ENCODE data around the gene SLC4A7.
"Not testable (repeated sequence)": the region's sequence is repeated elsewhere in the genome, so short reads cannot be mapped to it uniquely, and the experiment has no call there.

The SLC4A7 gene

DNA sequence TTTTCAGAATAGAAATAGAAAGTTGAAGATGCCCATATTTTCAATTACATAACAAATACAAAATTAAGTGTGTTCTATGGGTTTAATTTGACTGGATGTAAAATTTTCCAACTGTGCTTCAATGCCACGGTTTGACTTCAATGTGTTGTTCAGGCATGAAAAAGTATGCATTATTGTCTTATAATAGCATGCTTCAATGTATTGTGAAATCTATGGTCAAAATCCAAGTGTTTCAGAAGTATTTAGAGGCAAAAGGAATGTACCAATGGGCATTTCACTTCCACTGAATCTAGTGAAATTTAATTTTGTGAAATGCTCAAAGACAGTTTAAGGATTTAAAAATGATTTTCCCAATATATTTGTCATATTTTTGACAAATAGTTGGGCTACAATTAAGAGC, 131.0 kb downstream of the SLC4A7 start:
- Mint-ChIP-seq H3K36me3 (ENCODE audit: low read depth) (no peaks in the 10 kb centered on the region), H3K4me3 (no peak overlapping the region), H3K9me3 (no peaks in the 10 kb centered on the region), H3K27me3 (no peaks in the 10 kb centered on the region), H3K4me1 (ENCODE audit: low read depth) (no peaks in the 10 kb centered on the region), H3K27ac (no peak overlapping the region)
- intact Hi-C loops (cut with micrococcal nuclease), result no loop called here

DNA sequence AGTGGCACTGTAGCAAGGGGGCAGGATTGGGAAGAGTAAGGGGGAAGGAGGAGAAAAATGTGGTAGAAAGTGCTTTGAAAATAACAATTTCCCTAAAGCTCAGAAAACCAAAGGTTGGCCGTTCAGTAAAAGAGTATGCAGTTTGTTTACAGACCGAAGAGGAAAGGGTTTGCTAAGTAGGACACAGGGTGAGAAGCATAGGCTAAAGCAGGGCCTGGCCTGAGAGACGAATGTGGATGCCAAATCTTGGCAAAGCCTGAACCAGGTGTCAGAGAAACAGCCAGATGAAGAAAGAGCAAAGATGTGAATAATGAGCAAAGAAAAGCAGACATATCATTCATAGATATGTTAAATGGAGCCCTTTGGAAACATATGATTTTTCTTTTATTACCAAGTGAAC, 132.1 kb downstream of the SLC4A7 start:
- no peak overlapping the region for H3K4me3 Mint-ChIP-seq
- no peak overlapping the region for H3K27ac Mint-ChIP-seq
- no peaks in the 10 kb centered on the region for H3K4me1 Mint-ChIP-seq (ENCODE audit: low read depth)
- H3K9me3 Mint-ChIP-seq, result no peaks in the 10 kb centered on the region
- intact Hi-C loops (cut with micrococcal nuclease), result no loop called here
- no peaks in the 10 kb centered on the region for H3K36me3 Mint-ChIP-seq (ENCODE audit: low read depth)
- H3K27me3 Mint-ChIP-seq, result no peaks in the 10 kb centered on the region

DNA sequence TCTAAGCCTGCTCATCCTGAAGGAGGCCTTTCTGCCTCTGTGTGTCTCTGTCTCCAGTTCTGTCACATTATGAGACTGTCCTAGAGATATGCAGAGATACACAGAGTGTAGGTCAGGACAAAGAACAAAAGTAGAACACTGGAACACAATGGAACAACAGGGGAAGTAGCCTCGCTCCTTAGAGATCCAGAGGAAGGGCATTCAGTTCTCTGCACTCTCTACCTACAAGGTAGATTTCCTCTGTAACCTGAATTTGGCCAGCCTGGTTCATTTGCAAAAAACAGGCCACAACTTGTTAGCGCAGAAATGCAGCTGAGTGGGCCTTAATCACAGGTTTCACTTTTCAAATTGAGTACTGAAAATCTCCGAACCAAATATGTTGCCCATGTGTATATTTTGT, 134.4 kb downstream of the SLC4A7 start:
- Mint-ChIP-seq H3K4me1 (ENCODE audit: low read depth) (no peaks in the 10 kb centered on the region), H3K27ac (no peak overlapping the region), H3K27me3 (no peaks in the 10 kb centered on the region), H3K9me3 (no peaks in the 10 kb centered on the region), H3K36me3 (ENCODE audit: low read depth) (no peaks in the 10 kb centered on the region), H3K4me3 (no peak overlapping the region)
- intact Hi-C loops (cut with micrococcal nuclease), result no loop called here

DNA sequence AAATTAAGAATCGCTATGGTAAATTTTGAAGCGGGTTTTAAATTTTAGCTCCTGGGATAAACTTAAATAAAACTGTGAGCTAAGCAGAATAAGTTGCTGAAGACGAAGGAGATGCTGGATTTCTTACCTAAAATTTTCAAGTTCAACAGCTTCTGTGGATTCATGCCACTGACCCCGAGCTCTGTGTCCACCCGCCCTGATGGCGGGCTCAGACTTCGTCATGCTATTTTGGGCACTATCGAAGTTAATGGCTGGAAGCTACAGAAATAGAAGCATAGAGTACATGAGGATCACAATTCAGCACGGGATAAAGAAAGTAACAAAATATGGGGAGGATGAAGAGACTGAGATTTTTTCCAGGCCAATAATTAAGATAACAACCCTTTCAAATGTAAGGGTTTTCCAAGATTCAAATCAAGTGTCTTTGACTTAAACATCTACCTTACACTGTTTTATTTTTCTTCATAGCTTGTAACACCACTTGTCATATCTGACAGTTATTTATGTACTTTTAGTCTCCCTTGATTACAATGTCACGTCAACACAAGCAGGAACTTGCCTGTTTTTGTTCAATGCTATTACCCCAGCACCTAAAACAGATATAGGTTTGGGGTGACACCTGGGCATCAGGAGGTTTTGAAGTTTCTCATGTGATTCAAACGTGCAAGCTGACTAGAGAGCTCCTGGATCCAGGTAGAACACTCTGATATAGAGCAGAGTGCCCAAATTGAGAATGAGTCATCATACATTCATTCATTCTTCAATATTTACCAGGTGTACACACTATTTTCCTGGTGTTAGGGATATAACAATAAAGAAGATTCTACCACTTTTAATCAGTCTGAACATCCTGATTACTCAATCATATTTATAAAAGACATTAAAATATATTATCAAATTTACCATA, 138.0 kb downstream of the SLC4A7 start:
- intact Hi-C loops (cut with micrococcal nuclease), result no loop called here
- Mint-ChIP-seq H3K9me3 (no peaks in the 10 kb centered on the region), H3K27ac (no peak overlapping the region), H3K4me1 (ENCODE audit: low read depth) (no peaks in the 10 kb centered on the region), H3K4me3 (no peak overlapping the region), H3K36me3 (ENCODE audit: low read depth) (no peaks in the 10 kb centered on the region), H3K27me3 (no peaks in the 10 kb centered on the region)

DNA sequence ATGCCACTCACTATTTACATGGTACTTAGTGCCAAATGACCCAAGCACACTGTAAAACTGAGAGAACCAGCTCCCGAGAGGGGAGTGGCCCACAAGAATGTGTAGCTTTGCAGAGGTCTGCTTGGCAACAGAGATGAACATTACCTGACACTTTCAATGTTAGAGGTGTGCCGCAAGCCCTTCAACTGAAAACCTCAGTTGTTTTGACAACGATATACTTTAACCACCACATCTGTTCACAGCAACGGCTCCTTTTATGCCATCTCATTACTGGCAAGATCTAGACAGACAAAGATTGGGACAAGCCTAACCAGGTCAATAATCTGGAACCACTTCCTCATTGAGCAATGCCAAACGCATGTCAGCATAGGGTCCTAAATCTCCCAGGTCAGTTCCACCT, 138.7 kb downstream of the SLC4A7 start:
- H3K27ac Mint-ChIP-seq, result no peak overlapping the region
- H3K4me3 Mint-ChIP-seq, result no peak overlapping the region
- no peaks in the 10 kb centered on the region for H3K4me1 Mint-ChIP-seq (ENCODE audit: low read depth)
- no peaks in the 10 kb centered on the region for H3K36me3 Mint-ChIP-seq (ENCODE audit: low read depth)
- H3K9me3 Mint-ChIP-seq, result no peaks in the 10 kb centered on the region
- intact Hi-C loops (cut with micrococcal nuclease), result no loop called here
- no peaks in the 10 kb centered on the region for H3K27me3 Mint-ChIP-seq

DNA sequence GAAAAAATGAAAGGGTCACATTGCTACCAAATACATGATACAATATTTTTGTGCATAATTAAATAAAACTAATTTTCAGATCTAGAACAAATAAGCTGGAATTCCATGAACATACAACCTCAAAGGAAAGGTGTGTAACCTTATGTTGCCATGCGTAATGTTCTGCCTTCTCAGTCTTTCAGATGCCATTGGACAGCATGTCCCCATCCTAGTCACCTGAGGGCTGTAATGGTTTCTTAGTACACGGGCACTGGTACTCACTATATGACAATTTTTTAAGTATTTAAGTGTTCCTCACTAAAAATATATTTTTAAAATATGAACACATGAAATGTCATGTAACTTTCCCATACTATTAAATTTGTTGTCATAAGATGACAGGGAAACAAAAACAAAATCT, 139.1 kb downstream of the SLC4A7 start:
- no peak overlapping the region for H3K27ac Mint-ChIP-seq
- H3K4me1 Mint-ChIP-seq (ENCODE audit: low read depth), result no peaks in the 10 kb centered on the region
- no peak overlapping the region for H3K4me3 Mint-ChIP-seq

DNA sequence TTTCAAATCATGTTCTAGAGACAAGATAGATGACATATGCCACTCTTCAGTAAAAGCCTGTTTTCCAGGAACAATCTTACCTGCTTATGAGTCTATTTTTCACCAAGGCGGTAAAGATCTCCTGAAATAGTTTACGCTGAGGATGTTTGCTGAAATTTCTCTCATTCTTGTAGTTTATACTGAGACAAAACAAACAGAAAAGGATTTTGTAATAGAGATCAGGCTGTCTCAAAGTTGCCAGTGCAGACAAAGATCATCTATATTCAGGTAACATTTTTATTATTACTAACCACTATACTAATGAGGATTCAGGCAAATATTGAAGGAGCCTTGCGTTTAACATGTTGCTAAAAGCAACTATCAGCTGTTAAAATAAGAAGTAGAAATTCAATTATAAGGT, 140.0 kb downstream of the SLC4A7 start:
- Mint-ChIP-seq H3K27me3 (no peaks in the 10 kb centered on the region), H3K9me3 (no peaks in the 10 kb centered on the region), H3K4me1 (ENCODE audit: low read depth) (no peaks in the 10 kb centered on the region), H3K27ac (no peak overlapping the region), H3K36me3 (ENCODE audit: low read depth) (no peaks in the 10 kb centered on the region), H3K4me3 (no peak overlapping the region)
- intact Hi-C loops (cut with micrococcal nuclease), result no loop called here

More for the DNA sequence above, 139.1 kb downstream of the SLC4A7 start:
- Mint-ChIP-seq H3K36me3 (ENCODE audit: low read depth) (no peaks in the 10 kb centered on the region), H3K9me3 (no peaks in the 10 kb centered on the region), H3K27me3 (no peaks in the 10 kb centered on the region)
- intact Hi-C loops (cut with micrococcal nuclease), result no loop called here

DNA sequence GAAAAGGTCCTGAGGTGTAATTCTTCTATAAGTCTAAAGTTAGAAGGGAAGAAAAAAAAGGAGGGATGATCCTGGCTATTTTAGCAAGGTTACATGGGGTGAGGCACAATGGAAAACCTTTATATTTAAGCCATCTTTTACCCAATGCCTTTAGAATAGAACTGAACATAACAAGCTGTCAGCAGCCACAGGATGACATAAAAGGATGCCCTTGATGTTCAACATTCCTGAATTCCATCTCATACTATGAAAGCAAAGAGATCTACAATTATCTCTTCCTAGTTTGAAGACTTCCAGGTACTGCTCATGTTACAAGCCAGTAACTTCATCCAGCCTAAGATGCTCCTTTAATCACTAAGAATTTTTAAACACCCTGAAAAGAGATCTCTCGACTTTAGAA, 141.9 kb downstream of the SLC4A7 start:
- no peaks in the 10 kb centered on the region for H3K27me3 Mint-ChIP-seq
- H3K36me3 Mint-ChIP-seq (ENCODE audit: low read depth), result no peaks in the 10 kb centered on the region
- no peak overlapping the region for H3K27ac Mint-ChIP-seq
- intact Hi-C loops (cut with micrococcal nuclease), result no loop called here
- no peaks in the 10 kb centered on the region for H3K4me1 Mint-ChIP-seq (ENCODE audit: low read depth)
- H3K9me3 Mint-ChIP-seq, result no peaks in the 10 kb centered on the region
- H3K4me3 Mint-ChIP-seq, result no peak overlapping the region

DNA sequence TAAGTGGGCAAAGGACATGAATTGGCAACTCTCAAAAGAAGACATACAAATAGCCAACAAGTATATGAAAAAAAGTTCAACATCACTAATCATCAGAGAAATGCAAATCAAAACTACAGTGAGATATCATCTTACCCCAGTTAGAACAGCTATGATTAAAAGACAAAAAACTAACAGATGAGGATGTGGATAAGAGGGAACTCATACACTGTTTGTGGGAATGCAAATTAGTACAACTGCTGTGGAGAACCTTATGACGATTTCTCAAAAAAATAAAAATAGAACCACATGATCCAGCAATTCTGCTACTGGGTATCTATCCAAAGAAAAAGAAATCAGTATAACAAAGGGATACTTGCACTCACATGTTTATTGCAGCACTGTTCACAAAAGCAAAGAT, 143.7 kb downstream of the SLC4A7 start:
- Mint-ChIP-seq H3K9me3 (no peaks in the 10 kb centered on the region), H3K36me3 (ENCODE audit: low read depth) (no peaks in the 10 kb centered on the region), H3K27me3 (no peaks in the 10 kb centered on the region), H3K4me3 (no peak overlapping the region), H3K27ac (no peak overlapping the region), H3K4me1 (ENCODE audit: low read depth) (no peaks in the 10 kb centered on the region)
- intact Hi-C loops (cut with micrococcal nuclease), result no loop called here

DNA sequence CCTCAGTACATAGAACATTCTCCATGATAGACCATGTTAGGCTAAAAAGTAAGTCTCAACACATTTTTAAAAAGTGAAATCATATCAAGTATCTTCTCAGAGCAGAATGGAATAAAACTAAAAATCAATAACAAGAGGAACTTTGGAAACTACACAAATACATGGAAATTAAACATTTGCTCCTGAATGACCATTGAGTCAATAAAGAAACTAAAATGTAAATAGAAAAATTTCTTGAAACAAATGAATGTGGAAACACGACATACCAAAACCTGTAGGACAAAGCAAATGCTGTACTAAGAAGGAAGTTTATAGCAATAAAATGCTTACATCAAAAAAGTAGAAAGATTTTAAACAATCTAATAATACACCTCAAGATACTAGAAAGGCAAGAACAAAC, 148.6 kb downstream of the SLC4A7 start:
- no peaks in the 10 kb centered on the region for H3K4me1 Mint-ChIP-seq (ENCODE audit: low read depth)
- H3K4me3 Mint-ChIP-seq, result no peak overlapping the region
- H3K9me3 Mint-ChIP-seq, result no peaks in the 10 kb centered on the region
- no peaks in the 10 kb centered on the region for H3K27me3 Mint-ChIP-seq
- no peaks in the 10 kb centered on the region for H3K36me3 Mint-ChIP-seq (ENCODE audit: low read depth)
- no peak overlapping the region for H3K27ac Mint-ChIP-seq
- intact Hi-C loops (cut with micrococcal nuclease), result no loop called here

DNA sequence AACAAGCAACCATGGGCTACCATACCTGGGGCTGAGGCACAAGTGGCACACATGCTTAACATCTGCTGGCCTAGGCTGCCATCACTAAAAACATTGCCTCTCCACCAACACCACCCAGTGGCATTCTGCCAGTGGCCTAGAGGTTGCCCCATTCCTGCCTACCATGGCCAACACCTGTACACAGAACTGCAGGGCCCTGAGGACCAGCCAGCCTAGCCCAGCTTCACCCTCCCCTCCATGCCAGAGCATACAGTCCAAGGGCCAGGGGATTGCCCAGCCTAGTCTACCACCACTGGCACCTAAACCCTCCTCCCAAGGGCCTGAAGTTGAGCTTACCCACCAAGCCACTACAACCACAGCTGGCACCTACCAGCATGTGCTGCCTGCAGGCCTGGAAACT, 150.3 kb downstream of the SLC4A7 start:
- H3K27ac Mint-ChIP-seq, result no peak overlapping the region
- intact Hi-C loops (cut with micrococcal nuclease), result no loop called here
- no peaks in the 10 kb centered on the region for H3K4me1 Mint-ChIP-seq (ENCODE audit: low read depth)
- H3K27me3 Mint-ChIP-seq, result no peaks in the 10 kb centered on the region
- no peaks in the 10 kb centered on the region for H3K36me3 Mint-ChIP-seq (ENCODE audit: low read depth)
- no peak overlapping the region for H3K4me3 Mint-ChIP-seq
- peaks cover 3% of the 10 kb centered on the region for H3K9me3 Mint-ChIP-seq

DNA sequence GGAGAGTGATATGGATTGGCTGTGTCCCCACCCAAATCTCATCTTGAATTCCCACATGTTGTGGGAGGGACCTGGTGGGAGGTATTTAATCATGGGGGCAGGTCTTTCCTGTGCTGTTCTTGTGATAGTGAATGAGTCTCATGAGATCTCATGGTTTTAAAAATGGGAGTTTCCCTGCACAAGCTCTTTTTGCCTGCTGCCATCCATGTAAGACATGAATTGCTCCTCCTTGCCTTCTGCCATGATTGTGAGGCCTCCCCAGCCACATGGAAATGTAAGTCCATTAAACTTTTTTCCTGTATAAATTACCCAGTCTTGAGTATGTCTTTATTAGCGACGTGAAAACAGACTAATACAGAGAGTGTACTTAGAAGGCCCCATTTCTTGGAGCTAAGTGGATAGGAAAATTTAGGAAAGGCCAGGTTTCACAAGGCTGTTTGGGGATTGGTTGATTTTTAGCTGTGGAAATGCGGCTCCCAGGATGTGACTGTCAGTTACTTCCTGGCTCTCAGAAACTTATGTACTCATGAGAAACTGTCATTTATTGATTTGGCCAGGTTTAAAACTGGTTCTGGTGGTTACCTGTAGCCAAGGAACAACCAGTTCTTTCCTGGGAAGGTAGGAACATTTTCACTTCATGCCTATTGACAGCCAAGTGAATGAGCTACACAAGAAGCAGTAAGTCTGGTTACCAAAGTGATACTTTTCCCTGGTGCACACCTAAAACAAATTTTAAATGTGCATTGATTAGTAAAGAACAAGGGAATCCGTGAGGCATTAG, 155.0 kb downstream of the SLC4A7 start:
- H3K27me3 Mint-ChIP-seq; H3K27ac Mint-ChIP-seq; H3K4me3 Mint-ChIP-seq; intact Hi-C loops (cut with micrococcal nuclease); H3K4me1 Mint-ChIP-seq (ENCODE audit: low read depth); H3K36me3 Mint-ChIP-seq (ENCODE audit: low read depth): not testable (repeated sequence)
- H3K9me3 Mint-ChIP-seq, result peaks cover 13% of the 10 kb centered on the region

DNA sequence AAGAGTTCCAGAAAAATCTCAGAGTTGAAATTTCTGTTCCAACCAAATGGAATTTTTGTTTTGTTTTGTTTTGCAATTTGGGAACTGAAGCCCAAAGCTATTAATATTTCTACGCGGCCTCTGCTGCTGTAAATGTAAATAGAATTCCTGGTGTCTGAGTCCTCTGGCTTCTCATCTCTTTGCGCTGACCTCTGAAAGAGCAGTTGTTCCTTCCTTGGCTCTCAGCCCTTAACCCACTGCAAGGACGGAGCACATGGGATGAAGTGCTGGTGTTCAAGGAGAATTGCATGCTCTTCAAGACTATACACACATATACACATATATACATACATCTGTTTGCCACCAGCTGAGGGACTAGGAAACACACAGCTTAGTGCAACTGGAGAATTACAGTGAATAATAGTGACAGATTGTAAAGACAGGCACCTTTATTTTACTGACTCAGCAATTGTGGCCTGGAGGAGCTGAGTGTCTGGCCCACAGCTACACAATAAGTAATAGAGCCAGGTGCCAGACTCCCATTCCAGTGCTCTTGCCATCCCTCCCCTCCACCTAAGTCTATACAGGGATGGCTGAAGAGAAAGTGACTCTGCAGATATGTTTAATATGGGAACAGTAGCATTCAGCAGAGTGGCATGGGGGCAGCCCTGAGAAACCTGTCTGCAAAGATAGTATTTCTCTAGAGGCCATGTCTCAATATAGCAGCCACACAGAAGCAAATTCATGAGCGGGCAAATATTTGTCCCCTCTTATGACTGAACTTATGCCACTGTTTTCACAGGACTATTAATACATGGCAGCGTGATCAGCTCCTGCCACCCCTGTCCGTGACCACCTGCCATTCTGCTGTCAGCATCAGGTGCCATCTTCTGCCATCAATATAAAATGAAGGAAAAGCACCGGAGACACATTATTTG, 157.3 kb downstream of the SLC4A7 start:
- no peaks in the 10 kb centered on the region for H3K36me3 Mint-ChIP-seq (ENCODE audit: low read depth)
- intact Hi-C loops (cut with micrococcal nuclease), result no loop called here
- peaks cover 13% of the 10 kb centered on the region for H3K9me3 Mint-ChIP-seq
- H3K27me3 Mint-ChIP-seq, result no peaks in the 10 kb centered on the region
- H3K4me1 Mint-ChIP-seq (ENCODE audit: low read depth), result no peaks in the 10 kb centered on the region
- no peak overlapping the region for H3K4me3 Mint-ChIP-seq
- no peak overlapping the region for H3K27ac Mint-ChIP-seq

DNA sequence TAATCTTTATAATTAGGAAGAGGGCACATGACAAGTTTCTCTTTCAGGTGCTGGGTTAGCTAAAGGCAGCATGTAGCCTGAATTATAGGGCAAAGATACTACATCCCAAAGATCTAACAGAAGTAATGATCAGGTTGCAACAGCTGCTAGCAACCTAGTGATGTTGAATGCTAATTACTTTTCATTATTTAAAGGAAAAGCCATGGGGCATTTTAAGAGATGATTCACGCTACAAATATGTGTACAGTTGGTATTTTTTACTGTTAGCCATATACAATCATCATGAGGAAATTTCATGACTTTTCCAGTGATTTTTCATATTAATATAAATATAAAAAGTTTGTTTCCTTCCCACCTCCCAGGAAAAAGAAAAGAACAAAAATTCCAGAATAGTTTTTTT, 158.0 kb downstream of the SLC4A7 start:
- H3K27ac Mint-ChIP-seq, result no peak overlapping the region
- intact Hi-C loops (cut with micrococcal nuclease), result no loop called here
- H3K9me3 Mint-ChIP-seq, result peaks cover 13% of the 10 kb centered on the region
- H3K27me3 Mint-ChIP-seq, result no peaks in the 10 kb centered on the region
- no peak overlapping the region for H3K4me3 Mint-ChIP-seq
- no peaks in the 10 kb centered on the region for H3K4me1 Mint-ChIP-seq (ENCODE audit: low read depth)
- H3K36me3 Mint-ChIP-seq (ENCODE audit: low read depth), result no peaks in the 10 kb centered on the region

Data from dendritic cell treated with granulocyte-macrophage colony-stimulating factor and Interleukin-4, amounts not matched to agents 40 ng/mL and 50 ng/mL, for 4 days (primary cell).